Body of pancreas (tissue), 4 donors: ENCODE data around the gene OR2L13.

Experiments
- CTCF ChIP-seq, 7 experiments: fragments of 450-650 bp in 4 of 7; fragments of 200-600 bp in 3 of 7; sonication (generic) in 3 of 7; IDR thresholded peaks; one replicate each; pipeline ENCODE4 v1.5.1; 2016 to 2019; ENCODE audit warnings: antibody characterized with exemption in 7 of 7
- POLR2A ChIP-seq, 3 donors: fragments of 450-650 bp; IDR thresholded peaks; one replicate each; pipeline ENCODE4 v1.6.1; 2016; ENCODE audit warnings: antibody characterized with exemption in 3 of 3, mild to moderate bottlenecking in 2 of 3

DNA sequence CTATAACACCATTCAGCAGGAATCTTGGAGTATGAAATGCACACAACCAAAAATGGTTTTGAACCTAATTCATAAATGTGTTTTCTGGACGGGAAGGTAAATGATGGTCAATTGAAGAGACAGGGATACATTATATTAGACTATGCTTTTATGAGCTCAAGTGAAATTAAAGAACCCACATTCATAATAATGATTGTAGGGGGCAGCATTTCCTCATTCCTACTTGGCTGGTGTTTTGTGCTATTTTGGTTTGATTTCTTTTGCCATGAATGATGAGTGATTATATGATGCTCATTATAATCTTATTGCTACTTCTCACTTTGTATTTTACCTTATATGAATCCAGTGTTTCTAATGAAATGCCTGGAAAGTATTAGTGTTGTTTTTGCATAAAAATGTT lies 48.0 kb upstream of the OR2L13 start:
- no peak for TF ChIP-seq POLR2A (IDR thresholded peaks at IDR 0.05)
- no peak for TF ChIP-seq CTCF (IDR thresholded peaks at IDR 0.05)
